GM21619 (cell line): Measurements from ENCODE around the gene SDF4.

Experiments
- ATAC-seq: cut with Tn5 transposase; IDR thresholded peaks from one replicate; pipeline ENCODE4 v1.9.1; 2021; ENCODE audit not compliant: unreplicated experiment

Gene SDF4

GRCh38 chr1:1215080-1215676 is 16.6 kb downstream of the SDF4 start:
- no peak for ATAC-seq

GRCh38 chr1:1213345-1214265 is 18.2 kb downstream of the SDF4 start, which contains the start of gene TNFRSF4:
TNFRSF4 (minus strand) TSS chr1:1214153; CDS start chr1:1214127, 26 bp downstream.
- no peak for ATAC-seq

GRCh38 chr1:1212780-1213344 is 18.9 kb downstream of the SDF4 start:
- ATAC-seq, result no peak

- no peak for ATAC-seq
Observed at GRCh38 chr1:1211541-1212441, 20.0 kb downstream of the SDF4 start.

- no peak for ATAC-seq
Observed at GRCh38 chr1:1210726-1211540, 20.9 kb downstream of the SDF4 start.

- ATAC-seq, result no peak
Observed at GRCh38 chr1:1208713-1209433, 22.9 kb downstream of the SDF4 start.

- ATAC-seq, result no peak
Observed at GRCh38 chr1:1207571-1207892, 24.3 kb downstream of the SDF4 start.

GRCh38 chr1:1206966-1207531 is 24.8 kb downstream of the SDF4 start:
- no peak for ATAC-seq

GRCh38 chr1:1206376-1206965 is 25.3 kb downstream of the SDF4 start, which contains the start of gene TNFRSF18:
TNFRSF18 (minus strand) TSS chr1:1206592; CDS start chr1:1206571, 21 bp downstream.
- no peak for ATAC-seq

- no peak for ATAC-seq
Observed at GRCh38 chr1:1205769-1206375, 25.9 kb downstream of the SDF4 start.

GRCh38 chr1:1204998-1205768 is 26.6 kb downstream of the SDF4 start:
- ATAC-seq, result no peak

GRCh38 chr1:1204425-1204920 is 27.3 kb downstream of the SDF4 start:
- no peak for ATAC-seq

GRCh38 chr1:1203561-1204424 is 28.0 kb downstream of the SDF4 start:
- no peak for ATAC-seq

- ATAC-seq, result no peak
Observed at GRCh38 chr1:1202831-1203560, 28.8 kb downstream of the SDF4 start.

GRCh38 chr1:1200876-1201810 is 30.7 kb downstream of the SDF4 start:
- no peak for ATAC-seq
